Measurements from ENCODE around the gene ZDHHC22.
"Not testable (repeated sequence)": the region's sequence is repeated elsewhere in the genome, so short reads cannot be mapped to it uniquely, and the experiment has no call there.

ZDHHC22 gene, protein sequence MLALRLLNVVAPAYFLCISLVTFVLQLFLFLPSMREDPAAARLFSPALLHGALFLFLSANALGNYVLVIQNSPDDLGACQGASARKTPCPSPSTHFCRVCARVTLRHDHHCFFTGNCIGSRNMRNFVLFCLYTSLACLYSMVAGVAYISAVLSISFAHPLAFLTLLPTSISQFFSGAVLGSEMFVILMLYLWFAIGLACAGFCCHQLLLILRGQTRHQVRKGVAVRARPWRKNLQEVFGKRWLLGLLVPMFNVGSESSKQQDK

DNA sequence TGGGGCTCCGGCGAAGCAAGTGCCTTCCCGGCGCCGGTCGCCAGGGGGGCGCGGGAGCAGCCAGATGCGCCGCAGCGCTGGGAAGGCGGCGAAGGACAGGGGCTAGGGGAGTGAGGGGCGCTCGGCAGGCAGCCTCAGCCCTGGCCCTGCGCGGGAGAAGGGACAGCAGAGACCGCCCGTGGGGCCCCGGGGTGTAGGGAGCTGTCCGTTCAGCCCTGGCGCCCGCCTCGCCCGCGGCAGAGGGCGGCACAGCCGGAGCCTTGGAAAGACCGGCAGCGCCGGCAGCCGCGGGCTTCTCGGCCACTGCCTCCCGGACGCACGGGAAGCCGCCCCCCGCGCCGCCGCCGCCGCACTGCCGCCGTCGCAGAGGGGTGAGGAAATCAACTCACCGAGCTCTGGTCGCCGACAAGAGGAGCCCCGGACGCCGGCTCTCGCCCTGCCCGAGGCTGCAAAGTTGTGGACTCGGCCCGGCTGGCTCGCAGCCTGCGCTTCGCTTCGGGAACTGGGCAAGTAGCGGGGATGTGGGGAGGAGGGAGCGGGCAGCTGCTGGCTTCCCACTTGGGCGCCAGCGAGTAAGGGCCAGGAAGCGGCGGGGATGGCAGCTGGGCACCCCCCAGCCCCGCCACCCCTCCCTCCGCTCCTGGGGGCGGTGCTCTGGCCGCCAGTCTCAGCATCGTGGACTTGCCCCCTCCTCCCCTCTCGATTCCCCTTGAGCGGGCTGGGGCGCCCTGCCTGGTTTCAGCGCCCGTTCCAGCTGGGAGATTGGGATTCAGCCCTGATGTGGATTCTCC is at the start of gene ZDHHC22:
Gene ZDHHC22 (minus strand): TSS at position 578 of the 791 bp plus-strand sequence. CDS start 2,053 bp downstream, outside the sequence.
- no peak for DNase-seq (ENCODE audit: low spot score)

DNA sequence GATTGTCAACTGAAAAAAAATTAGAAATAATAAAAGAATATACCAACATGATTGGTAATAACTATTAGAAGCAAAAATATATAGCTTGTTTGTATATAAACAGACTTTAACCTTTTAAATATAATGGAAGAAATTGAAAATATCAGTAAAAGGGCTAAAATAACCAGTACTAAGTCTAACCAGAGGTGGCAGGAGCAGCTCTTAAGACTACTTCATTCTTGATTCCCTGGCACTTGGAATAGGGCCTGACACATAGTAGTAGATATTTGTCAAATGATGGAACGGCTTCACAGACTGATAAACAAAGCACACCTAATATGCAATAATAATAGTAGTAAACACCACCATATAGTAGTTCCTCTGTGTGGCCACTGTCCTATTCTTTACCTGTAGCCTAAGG is 49.4 kb upstream of the ZDHHC22 start:
- no peak for DNase-seq (ENCODE audit: low spot score)

DNA sequence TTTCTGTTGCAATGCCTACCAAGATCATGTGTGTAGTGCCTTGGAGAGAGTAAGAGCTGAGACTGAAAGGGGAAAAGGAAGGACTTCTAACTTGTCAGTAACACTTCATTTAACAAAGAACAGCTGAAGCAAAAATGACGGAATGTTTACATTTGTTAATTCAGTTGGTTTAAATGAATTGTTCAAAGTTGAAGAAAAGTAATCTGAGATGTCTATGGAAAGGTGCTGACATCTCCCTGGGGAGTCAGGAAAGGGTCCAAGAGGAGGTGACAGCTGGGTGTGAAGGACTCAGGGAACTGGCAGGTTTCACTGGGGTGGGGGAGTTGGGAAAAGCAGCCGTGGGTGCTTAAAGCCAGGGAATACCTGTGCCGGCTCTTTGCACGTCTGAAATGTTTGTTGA is 47.9 kb upstream of the ZDHHC22 start:
- DNase-seq (ENCODE audit: low spot score), result no peak

DNA sequence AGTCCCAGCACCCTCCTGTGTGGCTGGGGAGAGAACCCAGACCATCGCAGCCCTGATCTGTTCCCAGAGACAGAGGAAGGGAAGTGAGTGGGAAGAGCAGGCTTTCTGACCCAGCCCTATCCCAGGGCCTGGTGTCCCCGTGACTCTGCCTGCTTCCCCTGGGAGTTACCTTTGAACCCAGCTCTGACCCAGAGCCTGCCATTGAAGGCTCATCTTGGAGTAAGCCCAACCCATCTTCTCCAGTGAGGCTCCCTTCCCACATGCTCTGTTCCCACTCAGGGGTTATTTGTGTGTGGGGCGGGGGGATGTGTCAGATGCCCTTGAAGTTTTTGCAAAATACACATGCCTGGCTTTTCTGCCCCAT is 46.0 kb upstream of the ZDHHC22 start:
- DNase-seq (ENCODE audit: low spot score), result no peak

DNA sequence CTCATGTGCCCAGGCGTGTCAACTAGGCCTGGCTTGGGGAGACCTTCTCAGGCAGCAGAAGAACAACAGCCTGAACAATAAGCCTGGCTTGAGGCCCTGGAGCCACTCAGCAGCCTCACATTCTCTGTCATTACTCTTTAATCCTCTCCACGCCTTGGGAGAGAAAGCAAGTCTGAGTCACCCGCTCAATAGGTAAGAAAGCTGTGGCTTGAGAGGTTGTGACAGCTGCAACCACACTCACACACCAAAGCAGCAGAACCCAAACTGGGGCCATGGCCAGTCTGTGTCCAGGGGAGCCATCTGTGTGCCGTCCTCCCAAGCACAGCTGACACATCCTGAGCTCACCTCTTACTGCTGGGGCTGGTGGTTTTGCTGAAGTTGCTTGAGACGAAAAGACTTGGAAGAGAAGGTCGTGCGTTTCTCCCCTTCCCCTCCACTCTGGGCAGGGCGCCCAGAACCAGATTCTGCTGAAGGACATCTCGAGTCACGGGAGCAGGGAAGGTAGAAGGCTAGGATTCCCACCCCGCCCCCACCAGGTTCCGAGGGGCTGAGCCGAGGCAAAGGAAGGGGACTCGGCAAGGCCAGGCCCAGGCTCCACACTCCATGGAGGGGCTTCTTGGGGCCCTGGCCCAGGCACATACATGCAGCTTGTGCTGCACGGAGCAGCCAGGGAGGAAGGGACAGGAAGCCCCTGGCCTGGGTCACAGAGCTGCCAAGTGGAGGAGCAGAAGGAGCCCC is 45.5 kb upstream of the ZDHHC22 start:
- DNase-seq (ENCODE audit: low spot score), result no peak

DNA sequence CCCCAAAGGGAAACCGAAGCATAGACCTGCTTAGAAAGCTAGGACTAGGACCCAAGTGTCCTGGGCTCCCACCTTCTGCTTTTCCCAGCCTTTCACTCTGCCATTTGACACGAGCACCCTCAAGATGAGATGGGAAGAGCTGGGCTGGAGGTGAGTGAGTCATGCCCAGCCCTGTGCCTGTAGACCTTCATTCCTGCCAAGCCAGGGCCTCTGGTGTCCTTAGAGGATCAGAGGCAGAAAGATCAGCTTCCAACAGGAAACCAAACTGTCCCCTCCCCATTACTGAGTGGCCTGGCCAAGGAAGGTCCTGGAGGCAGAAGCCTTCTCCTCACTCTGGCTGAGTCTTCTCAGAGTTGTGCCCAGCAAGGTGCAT is 43.5 kb upstream of the ZDHHC22 start:
- no peak for DNase-seq (ENCODE audit: low spot score)

DNA sequence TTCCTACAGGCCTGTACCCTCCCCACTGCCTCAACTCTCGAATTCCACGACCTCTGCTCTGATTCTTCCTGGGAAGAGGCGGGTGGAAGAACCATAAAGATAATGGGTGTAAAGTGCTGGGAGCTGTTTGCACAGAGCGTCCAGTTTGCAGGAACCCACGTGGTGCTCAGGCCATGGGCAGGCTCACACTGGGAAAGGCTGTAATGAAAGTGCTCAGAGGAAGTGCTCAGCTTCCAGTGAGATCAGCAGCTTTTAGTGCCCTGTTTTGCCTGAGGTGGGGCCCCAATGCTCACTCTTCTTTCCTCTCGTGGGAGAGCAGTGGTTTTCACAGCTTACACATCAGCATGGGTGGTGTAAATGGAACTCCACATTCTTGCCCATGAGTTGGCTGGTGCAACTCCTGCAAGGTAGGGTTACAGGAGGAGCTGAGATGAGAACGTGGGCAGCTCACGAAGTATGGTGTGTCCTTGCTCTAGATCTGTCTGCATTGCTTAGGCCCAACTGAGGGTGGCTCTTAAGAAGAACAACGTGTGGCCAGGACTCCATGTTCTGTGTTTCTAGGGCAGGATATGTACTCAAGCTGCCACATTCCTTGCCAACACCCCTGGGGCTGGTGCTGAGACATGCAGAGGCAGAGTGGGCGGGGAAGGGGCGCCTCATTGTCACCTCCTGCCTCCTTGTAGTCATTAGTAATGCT is 43.0 kb upstream of the ZDHHC22 start:
- DNase-seq (ENCODE audit: low spot score), result no peak

DNA sequence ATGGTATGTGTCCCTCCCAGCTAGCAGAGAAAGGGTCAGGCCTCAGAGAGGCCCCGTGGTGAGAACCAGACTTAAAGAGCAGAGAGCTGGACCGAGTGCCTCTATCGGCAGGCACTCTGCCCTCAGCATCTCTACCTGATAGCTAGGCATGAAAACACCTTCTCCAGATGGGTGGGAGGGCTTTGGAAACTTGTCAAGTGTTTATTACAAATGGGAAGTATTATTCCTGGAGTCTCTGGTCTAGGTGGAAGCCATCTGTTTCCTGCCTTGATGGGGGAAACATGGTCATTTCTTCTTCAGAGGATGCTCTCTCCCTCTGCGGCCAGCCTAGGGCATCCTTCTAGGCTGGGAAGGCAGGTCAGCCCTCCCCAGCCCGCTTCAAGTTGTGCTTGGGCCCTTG is 42.3 kb upstream of the ZDHHC22 start:
- DNase-seq (ENCODE audit: low spot score), result no peak

DNA sequence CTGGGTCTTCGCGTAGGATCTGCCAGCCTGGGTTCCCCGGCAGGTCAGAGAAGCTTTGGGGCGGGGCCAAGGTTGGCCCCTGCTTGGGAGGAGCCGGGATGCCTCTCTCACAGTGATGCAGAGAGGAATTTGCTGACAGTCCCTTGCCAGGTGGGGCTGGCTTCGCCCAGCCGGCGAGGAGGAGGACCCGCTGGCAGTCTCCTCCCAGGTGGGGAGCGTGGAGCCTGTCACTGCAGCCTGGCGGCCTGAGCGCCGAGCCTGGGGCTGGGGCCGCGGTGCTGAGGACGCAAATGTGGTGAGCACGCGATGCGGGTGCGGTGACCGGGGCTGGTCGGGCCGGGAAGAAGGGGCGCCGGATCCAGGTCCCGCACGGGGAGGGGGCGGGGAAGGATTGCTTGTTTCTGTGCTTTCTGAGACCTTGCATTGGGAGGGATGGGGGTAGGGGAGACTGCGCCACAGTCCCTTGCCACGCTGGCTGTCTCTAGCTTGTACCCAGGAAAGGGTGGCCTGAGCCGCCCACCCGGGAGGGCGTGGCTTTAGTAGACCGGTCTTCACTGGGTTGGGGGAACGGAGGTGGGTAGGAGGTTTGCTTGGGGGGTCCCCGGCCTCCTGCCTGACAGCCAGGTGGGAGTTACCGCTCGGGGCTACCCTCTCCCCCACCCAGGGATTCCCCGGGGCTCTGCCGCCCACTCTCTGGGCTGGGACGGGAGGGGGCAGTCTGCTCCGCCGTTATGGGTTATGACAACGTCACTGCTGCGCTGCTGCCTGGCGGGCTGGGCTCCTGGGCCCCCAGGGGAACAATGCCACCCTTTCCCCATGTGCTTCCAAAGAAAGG is 40.2 kb upstream of the ZDHHC22 start, which contains the start of gene TMEM63C:
Gene TMEM63C (plus strand): TSS at position 196 of the 835 bp plus-strand sequence. CDS start 37,016 bp downstream, outside the sequence.
- no peak for DNase-seq (ENCODE audit: low spot score)

DNA sequence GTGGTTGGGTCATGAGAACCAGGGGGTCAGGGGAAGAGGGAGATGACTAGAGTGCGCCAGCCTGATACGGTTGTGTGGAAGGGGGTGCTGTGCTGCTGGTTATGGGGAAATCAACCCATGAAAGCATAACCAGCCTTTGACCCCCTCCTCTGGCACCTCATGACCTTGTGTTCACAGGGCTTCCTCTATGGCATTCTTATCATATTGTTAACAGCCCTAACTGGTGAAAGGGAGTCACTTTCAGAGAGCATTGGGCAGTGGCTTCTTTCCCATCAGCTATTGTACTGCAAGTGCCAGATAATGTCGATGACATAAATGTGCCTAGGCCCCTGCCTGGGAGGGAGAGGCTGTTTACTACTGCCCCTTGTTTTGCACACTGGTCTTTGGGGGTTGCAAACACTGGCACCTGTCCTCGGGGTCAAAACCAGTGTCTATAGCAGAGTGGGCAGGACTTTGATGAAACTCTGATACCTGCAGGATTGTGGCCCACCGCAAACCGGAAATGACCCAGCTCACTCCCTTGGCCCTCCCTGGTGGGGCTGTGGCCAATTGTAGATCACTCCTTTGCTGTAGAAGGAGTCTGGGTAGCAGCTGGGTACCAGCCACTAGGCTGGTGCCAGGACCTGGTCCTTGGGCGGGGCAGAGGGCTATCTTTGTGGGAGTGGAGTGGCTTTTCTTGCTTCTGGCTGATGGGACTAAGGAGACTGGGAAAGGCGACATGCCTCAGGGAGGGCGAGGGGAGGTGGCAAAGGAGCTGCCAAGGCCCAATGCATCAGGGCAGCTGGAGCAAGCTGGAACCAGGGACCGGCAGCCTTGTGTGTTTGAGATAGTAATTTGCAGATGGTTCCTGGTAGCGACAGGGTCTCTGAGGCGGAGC is 39.4 kb upstream of the ZDHHC22 start:
- no peak for DNase-seq (ENCODE audit: low spot score)

DNA sequence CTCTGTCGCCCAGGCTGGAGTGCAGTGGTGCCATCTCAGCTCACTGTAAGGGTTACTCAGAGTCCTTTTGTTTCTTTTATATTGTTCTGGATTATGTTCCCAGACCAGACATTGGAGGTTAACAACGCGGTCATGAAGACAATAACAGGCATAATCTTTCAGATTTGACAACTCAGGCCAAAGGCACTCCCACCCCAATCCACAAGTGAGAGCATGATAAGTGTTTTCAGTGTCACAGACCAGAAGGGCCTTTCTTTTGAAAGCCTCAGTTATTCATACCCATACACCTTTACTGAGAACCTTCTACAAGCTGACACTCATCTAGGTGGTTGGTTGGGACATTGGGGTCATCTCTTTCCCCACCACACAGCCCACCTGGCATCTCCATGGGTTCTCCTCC is 37.1 kb upstream of the ZDHHC22 start:
- no peak for DNase-seq (ENCODE audit: low spot score)

DNA sequence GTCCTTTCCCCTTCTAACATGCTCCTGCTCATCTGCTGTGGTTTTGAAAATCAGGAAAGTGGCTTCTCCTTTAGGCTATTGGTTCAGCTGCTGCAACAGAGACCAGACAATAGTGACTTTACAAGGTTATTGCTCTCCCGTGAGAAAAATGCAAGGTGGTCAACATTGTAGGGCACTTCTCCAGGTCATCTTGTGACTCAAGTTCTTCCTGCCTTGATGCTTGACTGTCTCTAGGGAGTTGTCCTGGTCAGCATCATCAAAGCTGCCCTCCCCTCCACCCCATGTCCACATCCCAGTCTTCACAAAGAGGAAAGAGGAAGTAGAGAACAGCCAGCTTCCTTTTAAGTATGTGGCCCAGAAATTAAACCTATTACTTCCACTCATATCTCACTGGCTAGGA is 36.1 kb upstream of the ZDHHC22 start:
- no peak for DNase-seq (ENCODE audit: low spot score)

DNA sequence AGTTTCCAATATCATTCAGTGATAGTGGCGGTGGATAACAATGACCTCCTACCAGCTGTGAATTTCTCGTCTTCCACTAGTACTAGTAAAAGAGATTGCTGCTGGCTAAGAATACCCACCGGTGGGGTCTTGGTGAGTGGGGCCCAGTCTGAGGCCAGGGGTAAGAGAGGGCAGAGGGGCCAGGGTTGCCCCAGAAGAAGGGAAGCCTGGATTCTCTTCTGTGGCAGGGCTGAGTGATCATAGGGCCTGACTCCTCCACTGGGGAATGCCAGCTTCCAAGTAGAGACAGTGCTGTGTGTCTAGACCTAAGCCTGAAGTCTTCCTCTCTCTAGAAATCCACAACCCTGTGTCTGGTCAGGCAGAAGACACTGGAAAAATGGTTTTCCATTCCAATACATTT is 34.3 kb upstream of the ZDHHC22 start:
- no peak for DNase-seq (ENCODE audit: low spot score)

DNA sequence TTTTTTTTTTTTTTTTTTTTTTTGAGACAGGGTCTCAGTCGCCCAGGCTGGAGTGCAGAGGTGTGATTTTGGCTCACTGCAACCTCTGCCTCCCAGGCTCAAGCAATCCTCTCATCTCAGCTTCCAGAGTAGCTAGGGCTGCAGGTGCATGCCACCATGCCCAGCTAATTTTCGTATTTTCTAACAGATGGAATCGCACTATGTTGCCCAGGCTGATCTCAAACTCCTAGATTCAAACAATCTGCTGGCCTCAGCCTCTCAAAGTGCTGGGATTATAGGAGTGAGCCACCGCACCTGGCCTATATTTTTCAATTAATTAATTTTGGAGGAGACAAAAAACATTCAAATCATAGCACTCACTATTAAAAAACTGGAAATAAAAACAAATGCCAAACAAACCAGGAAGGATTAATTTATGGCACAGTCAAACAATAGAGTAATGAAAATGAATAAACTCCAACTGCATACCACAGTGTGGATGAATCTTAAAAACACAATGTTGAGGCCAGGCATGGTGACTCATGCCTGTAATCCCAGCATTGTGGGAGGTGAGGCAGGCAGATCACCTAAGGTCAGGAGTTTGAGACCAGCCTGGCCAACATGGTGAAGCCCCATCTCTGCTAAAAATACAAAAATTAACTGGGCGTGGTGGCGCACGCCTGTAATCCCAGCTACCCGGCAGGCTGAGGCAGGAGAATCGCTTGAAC is 32.5 kb upstream of the ZDHHC22 start:
- DNase-seq (ENCODE audit: low spot score), result not testable (repeated sequence)

DNA sequence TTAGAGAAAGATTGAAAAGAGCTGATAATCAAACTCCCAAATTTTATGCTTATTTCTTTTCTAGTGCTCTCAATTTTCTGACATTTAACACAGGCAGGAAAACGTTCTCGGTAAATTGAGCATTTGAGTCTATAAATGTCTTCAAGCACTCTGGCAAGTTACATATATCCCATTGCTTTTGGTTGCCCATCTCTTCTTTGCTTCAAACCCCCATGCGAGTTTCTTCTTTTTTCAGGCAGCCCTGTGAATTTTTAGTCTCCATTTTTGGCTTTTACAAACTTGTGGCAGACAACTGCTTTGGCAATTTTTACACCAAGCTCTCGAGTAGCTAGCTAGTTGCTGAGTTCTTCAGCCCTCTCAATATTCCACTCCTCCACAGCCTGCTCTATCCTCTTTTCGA is 31.3 kb upstream of the ZDHHC22 start:
- no peak for DNase-seq (ENCODE audit: low spot score)

DNA sequence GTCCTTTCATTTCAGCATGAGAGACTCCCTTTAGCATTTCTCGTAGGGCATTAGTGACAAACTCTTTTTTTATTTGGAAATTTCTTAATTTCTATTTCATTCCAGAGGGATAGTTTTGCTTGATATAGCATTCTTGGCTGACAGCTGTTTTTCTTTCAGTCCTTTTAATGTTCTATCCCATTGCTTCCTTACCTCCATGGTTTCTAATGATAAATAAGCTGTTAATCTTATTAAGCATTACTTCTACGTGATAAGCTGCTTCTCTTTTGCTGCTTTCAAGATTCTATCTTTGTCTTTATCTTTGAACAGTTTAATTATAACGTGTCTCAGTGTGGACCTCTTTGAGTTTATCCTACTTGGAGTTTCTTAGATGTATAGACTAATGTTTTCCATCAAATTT is 28.5 kb upstream of the ZDHHC22 start:
- DNase-seq (ENCODE audit: low spot score), result no peak

DNA sequence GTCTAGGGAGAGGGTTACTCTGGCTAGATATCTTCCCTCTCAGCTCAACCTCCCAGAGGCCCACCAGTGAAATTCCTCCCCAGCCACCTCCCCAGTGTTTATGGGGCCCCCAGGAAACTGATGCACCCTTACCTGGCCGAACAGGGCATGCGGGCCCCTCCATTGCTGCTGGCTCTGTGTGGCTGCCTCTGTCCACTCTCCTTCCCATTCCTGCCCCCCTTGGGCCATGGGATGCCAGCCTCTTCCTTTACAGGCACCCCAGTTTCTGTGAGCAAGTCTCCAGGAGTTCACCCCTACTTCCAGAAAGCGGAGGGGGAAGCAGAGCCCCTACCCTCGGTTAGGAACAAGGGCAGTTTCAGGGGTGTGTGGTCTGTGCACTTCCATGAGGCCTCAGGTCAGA is 19.4 kb upstream of the ZDHHC22 start:
- no peak for DNase-seq (ENCODE audit: low spot score)

DNA sequence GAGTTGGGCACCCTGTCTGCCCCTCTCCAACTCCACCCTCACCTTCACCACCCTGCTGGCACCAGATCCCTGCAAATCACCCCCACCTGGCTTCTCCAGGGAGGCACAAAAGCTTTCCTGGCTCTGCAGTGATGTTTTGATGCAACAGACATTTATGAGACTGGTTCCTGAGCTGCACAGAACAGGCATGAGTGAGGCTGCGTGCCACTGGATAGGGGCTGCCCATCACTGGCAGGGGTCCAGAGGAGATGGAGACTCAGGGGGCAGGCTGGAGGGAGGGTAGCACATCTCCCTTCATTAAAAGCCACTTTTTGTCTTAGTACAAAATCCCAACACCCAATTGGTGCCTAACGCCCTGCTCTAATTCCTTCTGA is 17.3 kb upstream of the ZDHHC22 start:
- no peak for DNase-seq (ENCODE audit: low spot score)

DNA sequence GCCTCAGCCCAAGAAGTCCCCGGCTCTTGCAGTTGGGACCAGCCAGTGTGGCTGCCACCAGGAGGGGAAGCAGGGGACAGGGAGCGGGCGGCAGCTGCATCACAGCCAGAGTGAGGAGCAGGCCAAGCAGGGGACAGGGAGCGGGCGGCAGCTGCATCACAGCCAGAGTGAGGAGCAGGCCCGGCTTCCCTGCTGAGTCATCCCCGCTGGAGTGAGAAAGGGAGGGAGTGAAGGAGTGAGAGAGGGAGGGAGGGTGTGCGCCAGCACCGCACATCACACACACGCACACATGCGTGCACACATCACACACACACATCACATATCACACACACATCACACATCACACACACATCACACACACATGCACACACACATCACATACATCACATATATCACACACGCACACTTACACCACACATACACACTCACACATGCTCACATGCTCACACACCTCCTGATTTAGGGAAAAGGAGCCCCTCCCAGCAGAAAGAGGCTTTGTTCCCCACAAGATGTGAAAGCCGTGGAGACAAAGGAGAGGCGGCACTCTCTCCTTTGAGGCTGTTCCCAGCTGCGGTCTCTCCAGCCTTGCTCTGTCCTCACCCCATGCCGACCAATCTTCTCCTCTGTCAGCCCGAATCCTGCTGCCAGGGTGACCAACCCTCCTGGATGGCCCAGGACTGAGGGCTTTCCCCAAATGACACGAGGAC is 16.7 kb upstream of the ZDHHC22 start:
- DNase-seq (ENCODE audit: low spot score), result no peak
